Activated CD8-positive, alpha-beta T cell treated with anti-CD3 and anti-CD28 coated beads, Interleukin-2, amount 10 ng/mL, durations not matched to agents 7 days and 5 days (primary cell): Measurements from ENCODE around the gene GPR179. TPM values are rescaled to one million over a fixed set of nuclear protein-coding genes. Genes with fewer than 3 reads are reported as not detected.

ENCODE experiments used
- ATAC-seq: fragments of 150-1000 bp; cut with Tn5 transposase; one replicate; pipeline ENCODE4 v1.10.0; 2021; ENCODE audit warnings: moderate library complexity
- CTCF ChIA-PET: fragments of 350-600 bp; sonication (Branson Sonifier 250); formaldehyde crosslinking; loops from one replicate; lab custom pipeline; 2021; ENCODE audit warnings: antibody characterized with exemption; lab: Charles Lee
- POLR2A ChIA-PET: fragments of 350-600 bp; sonication (Branson Sonifier 250); formaldehyde crosslinking; loops from one replicate; lab custom pipeline; 2021; ENCODE audit warnings: antibody characterized with exemption; lab: Charles Lee
- DNase-seq: peaks from one replicate; pipeline ENCODE4 v3.0.0-alpha.2; 2020
- H3K27ac Mint-ChIP-seq: one replicate; pipeline ENCODE4 v1.8.0; 2021; ENCODE audit warnings: mild to moderate bottlenecking, mixed read lengths
- H3K27me3 Mint-ChIP-seq: one replicate; pipeline ENCODE4 v1.8.0; 2021; ENCODE audit warnings: low read depth, mixed read lengths
- H3K36me3 Mint-ChIP-seq: one replicate; pipeline ENCODE4 v1.8.0; 2021; ENCODE audit warnings: low read depth, mixed read lengths
- H3K4me1 Mint-ChIP-seq: one replicate; pipeline ENCODE4 v1.8.0; 2021; ENCODE audit warnings: low read depth, mixed read lengths
- H3K4me3 Mint-ChIP-seq: one replicate; pipeline ENCODE4 v1.8.0; 2021; ENCODE audit warnings: mild to moderate bottlenecking, mixed read lengths
- H3K9me3 Mint-ChIP-seq: one replicate; pipeline ENCODE4 v1.8.0; 2022; ENCODE audit warnings: mixed read lengths; ENCODE audit not compliant: insufficient read depth
- total RNA-seq, 2 experiments: library from RNA; stranded (reverse); gene quantifications; one replicate each; pipeline ENCODE4 v1.2.3, GENCODE V29; 2021

GPR179 gene
- total RNA-seq, 2 experiments from 2014 or later: 0.08 TPM; not detected in 1

DNA sequence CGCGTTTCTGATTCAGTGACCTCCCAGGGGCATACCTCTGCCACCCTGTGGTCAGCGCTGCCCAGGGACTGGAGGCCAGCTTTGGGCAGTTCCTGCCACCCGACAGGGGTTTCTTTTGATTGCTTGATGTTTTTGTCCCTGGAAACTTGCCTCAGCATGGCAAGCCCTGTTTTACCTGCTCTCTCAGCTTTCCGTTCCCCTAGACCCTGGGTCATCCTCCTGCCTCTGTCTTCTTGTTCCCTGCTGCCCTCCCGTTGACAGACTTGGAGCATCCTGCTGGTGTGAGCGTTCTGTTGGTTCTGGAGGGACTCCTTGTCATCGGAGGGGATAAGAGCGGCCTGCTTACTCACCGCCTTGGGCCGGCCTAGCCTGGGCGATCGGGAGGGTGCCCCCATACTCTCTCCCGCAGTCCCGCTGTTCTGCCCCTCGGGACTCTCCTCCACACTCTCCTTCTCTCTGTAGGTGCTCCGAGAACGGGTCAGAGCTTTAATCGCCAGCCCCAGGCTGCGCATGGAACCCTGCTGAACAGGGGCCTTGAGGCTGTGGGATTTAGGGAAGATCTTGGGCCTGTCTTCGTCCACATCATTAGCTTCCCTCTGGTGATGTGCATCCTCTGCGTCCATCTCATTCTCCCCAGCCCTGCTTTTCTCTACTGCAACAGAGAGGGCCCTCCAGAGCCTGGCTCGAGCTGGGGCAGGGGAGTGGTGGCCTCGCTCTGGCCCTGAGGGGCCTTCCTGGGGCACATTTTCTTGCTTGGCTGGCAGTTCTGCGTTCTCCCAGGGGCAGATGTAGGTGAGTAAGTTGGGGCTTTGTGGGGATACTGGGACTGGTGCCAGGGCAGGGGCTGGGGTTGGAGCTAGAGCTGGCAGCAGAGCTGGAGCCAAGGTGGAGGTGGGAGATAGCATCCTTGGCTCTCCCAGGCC, 13.7 kb downstream of the GPR179 start:
- Mint-ChIP-seq H3K4me1 (peaks cover 12% of the 10 kb centered on the region), H3K36me3 (no peaks in the 10 kb centered on the region), H3K9me3 (no peaks in the 10 kb centered on the region), H3K27ac (no peak overlapping the region), H3K27me3 (no peaks in the 10 kb centered on the region), H3K4me3 (no peak overlapping the region)
- DNase-seq: no peak
- POLR2A ChIA-PET: no interaction called here
- CTCF ChIA-PET: interaction anchor here (1.4 to 6.5 kb wide), 2 partner anchors 19 kb away, joined by 8 to 33 read pairs; no protein-coding TSS in a partner anchor
- no peak for ATAC-seq

GRCh38 chr17:38329284-38329683, 14.5 kb downstream of the GPR179 start:
- Mint-ChIP-seq H3K9me3 (no peaks in the 10 kb centered on the region), H3K27me3 (no peaks in the 10 kb centered on the region), H3K4me3 (no peak overlapping the region), H3K27ac (no peak overlapping the region), H3K4me1 (peaks cover 12% of the 10 kb centered on the region), H3K36me3 (no peaks in the 10 kb centered on the region)
- ChIA-PET POLR2A (no interaction called here), CTCF (interaction anchor here (6.5 kb wide), 1 partner anchor 20 kb away, joined by 33 read pairs; no protein-coding TSS in a partner anchor)
- DNase-seq: no peak
- no peak for ATAC-seq

GRCh38 chr17:38328620-38329019, 15.1 kb downstream of the GPR179 start:
- Mint-ChIP-seq H3K9me3 (no peaks in the 10 kb centered on the region), H3K27ac (no peak overlapping the region), H3K27me3 (no peaks in the 10 kb centered on the region), H3K4me3 (no peak overlapping the region), H3K4me1 (peaks cover 12% of the 10 kb centered on the region), H3K36me3 (peaks cover 2% of the 10 kb centered on the region)
- no peak for DNase-seq
- ChIA-PET CTCF (interaction anchor here (0.8 to 6.5 kb wide), 3 partner anchors 20 to 86 kb away, joined by 3 to 33 read pairs (median 8); no protein-coding TSS in a partner anchor), POLR2A (no interaction called here)
- no peak for ATAC-seq

- ChIA-PET POLR2A (no interaction called here), CTCF (interaction anchor here (0.8 to 6.5 kb wide), 3 partner anchors 19 to 87 kb away, joined by 3 to 33 read pairs (median 8); no protein-coding TSS in a partner anchor)
- H3K27me3 Mint-ChIP-seq: no peaks in the 10 kb centered on the region
- peaks cover 12% of the 10 kb centered on the region for H3K4me1 Mint-ChIP-seq
- no peak for ATAC-seq
- no peak overlapping the region for H3K27ac Mint-ChIP-seq
- no peaks in the 10 kb centered on the region for H3K9me3 Mint-ChIP-seq
- no peak for DNase-seq
- H3K4me3 Mint-ChIP-seq: no peak overlapping the region
- peaks cover 4% of the 10 kb centered on the region for H3K36me3 Mint-ChIP-seq
Observed at GRCh38 chr17:38327936-38328335, 15.8 kb downstream of the GPR179 start.

GRCh38 chr17:38326996-38327792, 16.6 kb downstream of the GPR179 start:
- POLR2A ChIA-PET: interaction anchor here (1.1 kb wide), 1 partner anchor 23 kb away, joined by 3 read pairs; no protein-coding TSS in a partner anchor
- Mint-ChIP-seq H3K36me3 (peaks cover 10% of the 10 kb centered on the region), H3K27me3 (no peaks in the 10 kb centered on the region), H3K27ac (peak overlapping the region; percentile 48), H3K4me1 (peaks cover 12% of the 10 kb centered on the region), H3K9me3 (no peaks in the 10 kb centered on the region), H3K4me3 (no peak overlapping the region)
- CTCF ChIA-PET: interaction anchor here (6.5 kb wide), 1 partner anchor 22 kb away, joined by 33 read pairs; no protein-coding TSS in a partner anchor
- DNase-seq (peak; percentile 25), ATAC-seq (peak; percentile 49)

- CTCF ChIA-PET: interaction anchor here (0.7 to 6.5 kb wide), 3 partner anchors 9 to 24 kb away, joined by 3 to 33 read pairs (median 13); no protein-coding TSS in a partner anchor
- Mint-ChIP-seq H3K27me3 (no peaks in the 10 kb centered on the region), H3K36me3 (peaks cover 14% of the 10 kb centered on the region), H3K4me1 (peaks cover 12% of the 10 kb centered on the region), H3K27ac (no peak overlapping the region), H3K4me3 (no peak overlapping the region), H3K9me3 (no peaks in the 10 kb centered on the region)
- POLR2A ChIA-PET: interaction anchor here (0.8 to 1.0 kb wide), 2 partner anchors 28 to 29 kb away, joined by 3 to 4 read pairs; partner anchors contain the start of gene MRPL45
- ATAC-seq: no peak
- no peak for DNase-seq
Observed at GRCh38 chr17:38325221-38325851, 18.4 kb downstream of the GPR179 start.

- Mint-ChIP-seq H3K4me1 (peaks cover 12% of the 10 kb centered on the region), H3K9me3 (no peaks in the 10 kb centered on the region), H3K27me3 (no peaks in the 10 kb centered on the region), H3K27ac (no peak overlapping the region), H3K4me3 (no peak overlapping the region), H3K36me3 (peaks cover 14% of the 10 kb centered on the region)
- ATAC-seq (no peak), DNase-seq (no peak)
- ChIA-PET CTCF (interaction anchor here (2.7 to 6.5 kb wide), 2 partner anchors 9 to 24 kb away, joined by 13 to 33 read pairs; no protein-coding TSS in a partner anchor), POLR2A (no interaction called here)
Observed at GRCh38 chr17:38324772-38325171, 19.0 kb downstream of the GPR179 start.

- Mint-ChIP-seq H3K4me1 (peaks cover 12% of the 10 kb centered on the region), H3K27ac (no peak overlapping the region), H3K27me3 (no peaks in the 10 kb centered on the region), H3K4me3 (no peak overlapping the region), H3K36me3 (peaks cover 17% of the 10 kb centered on the region), H3K9me3 (no peaks in the 10 kb centered on the region)
- ChIA-PET POLR2A (no interaction called here), CTCF (interaction anchor here (2.7 to 6.5 kb wide), 3 partner anchors 10 to 90 kb away, joined by 13 to 33 read pairs (median 15); no protein-coding TSS in a partner anchor)
- no peak for DNase-seq
- ATAC-seq: no peak
Observed at GRCh38 chr17:38324141-38324697, 19.5 kb downstream of the GPR179 start.

DNA sequence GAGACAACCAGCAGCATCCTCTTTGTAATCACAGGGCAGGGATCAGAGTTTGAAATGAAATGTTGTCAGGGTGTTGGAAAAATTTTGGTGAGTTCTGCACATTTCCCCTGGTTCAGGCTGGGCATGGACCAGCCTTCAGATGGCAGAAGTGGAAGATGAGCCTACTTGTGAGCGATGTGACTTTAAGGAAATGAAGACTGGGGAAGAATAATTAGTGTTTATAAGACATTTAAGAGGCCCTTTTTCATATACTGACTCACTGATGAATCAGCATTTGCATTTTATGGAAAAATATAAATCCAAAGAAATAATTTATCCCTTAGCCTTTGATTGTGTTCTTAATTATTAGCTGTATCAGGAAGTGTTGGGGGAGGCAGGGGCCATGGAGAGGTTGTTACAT, 20.9 kb downstream of the GPR179 start:
- Mint-ChIP-seq H3K9me3 (no peaks in the 10 kb centered on the region), H3K27me3 (no peaks in the 10 kb centered on the region), H3K27ac (peak overlapping the region; percentile 61), H3K4me1 (peaks cover 12% of the 10 kb centered on the region), H3K4me3 (no peak overlapping the region), H3K36me3 (peaks cover 20% of the 10 kb centered on the region)
- ATAC-seq (no peak), DNase-seq (no peak)
- CTCF ChIA-PET: interaction anchor here (0.6 to 3.0 kb wide), 8 partner anchors 9 to 237 kb away, joined by 3 to 15 read pairs (median 8); no protein-coding TSS in a partner anchor
- POLR2A ChIA-PET: interaction anchor here (0.6 kb wide), 1 partner anchor 11 kb away, joined by 3 read pairs; no protein-coding TSS in a partner anchor

GRCh38 chr17:38322156-38322779, 21.5 kb downstream of the GPR179 start:
- ChIA-PET CTCF (interaction anchor here (0.6 to 3.0 kb wide), 9 partner anchors 9 to 237 kb away, joined by 3 to 15 read pairs (median 8); no protein-coding TSS in a partner anchor), POLR2A (interaction anchor here (0.6 kb wide), 1 partner anchor 10 kb away, joined by 3 read pairs; no protein-coding TSS in a partner anchor)
- Mint-ChIP-seq H3K36me3 (peaks cover 21% of the 10 kb centered on the region), H3K4me1 (peaks cover 11% of the 10 kb centered on the region), H3K9me3 (no peaks in the 10 kb centered on the region), H3K4me3 (no peak overlapping the region), H3K27ac (no peak overlapping the region), H3K27me3 (no peaks in the 10 kb centered on the region)
- peak; percentile 81 for ATAC-seq
- DNase-seq: peak; percentile 80
